Measurements from ENCODE around the gene SUCLG2.

DNA sequence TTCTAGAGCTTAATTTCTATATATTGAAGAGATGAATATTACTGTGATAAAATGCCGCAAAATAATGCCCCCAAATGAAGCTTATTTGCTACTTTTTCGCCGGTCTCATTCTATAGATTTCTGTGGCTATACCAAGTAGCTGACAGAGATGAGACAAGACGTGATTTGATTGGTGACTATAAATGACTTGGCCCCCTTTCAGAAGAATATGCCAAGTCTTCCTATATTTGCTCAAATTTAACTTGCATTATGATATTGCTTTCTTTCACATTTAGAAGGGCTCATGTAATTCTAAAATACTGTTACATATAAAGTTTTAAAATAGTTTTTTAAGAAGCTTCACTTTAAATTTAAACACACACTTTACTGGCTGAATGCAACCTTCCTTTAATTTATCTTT is 180.1 kb downstream of the SUCLG2 start:
- no peak for TF ChIP-seq EP300 (IDR thresholded peaks at IDR 0.05)
- TF ChIP-seq, protein P1, sequence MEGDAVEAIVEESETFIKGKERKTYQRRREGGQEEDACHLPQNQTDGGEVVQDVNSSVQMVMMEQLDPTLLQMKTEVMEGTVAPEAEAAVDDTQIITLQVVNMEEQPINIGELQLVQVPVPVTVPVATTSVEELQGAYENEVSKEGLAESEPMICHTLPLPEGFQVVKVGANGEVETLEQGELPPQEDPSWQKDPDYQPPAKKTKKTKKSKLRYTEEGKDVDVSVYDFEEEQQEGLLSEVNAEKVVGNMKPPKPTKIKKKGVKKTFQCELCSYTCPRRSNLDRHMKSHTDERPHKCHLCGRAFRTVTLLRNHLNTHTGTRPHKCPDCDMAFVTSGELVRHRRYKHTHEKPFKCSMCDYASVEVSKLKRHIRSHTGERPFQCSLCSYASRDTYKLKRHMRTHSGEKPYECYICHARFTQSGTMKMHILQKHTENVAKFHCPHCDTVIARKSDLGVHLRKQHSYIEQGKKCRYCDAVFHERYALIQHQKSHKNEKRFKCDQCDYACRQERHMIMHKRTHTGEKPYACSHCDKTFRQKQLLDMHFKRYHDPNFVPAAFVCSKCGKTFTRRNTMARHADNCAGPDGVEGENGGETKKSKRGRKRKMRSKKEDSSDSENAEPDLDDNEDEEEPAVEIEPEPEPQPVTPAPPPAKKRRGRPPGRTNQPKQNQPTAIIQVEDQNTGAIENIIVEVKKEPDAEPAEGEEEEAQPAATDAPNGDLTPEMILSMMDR (IDR thresholded peaks at IDR 0.05): no peak
- no peak for TF ChIP-seq POLR2AphosphoS5 (IDR thresholded peaks at IDR 0.05)
